K562 (cell line): Measurements from ENCODE around the gene ANKRD16. TPM values are rescaled to one million over a fixed set of nuclear protein-coding genes. Genes with fewer than 3 reads are reported as not detected.
A peak's percentile ranks its signal among the peaks of the same experiment; 100 is the strongest.

Experiments
- ADNP ChIP-seq: fragments of 200-800 bp; sonication (Bioruptor generic); IDR thresholded peaks from 2 replicates; pipeline ENCODE4 v1.6.1; 2016; ENCODE audit warnings: missing genetic modification characterization, missing compliant biosample characterization
- CBFA2T3 ChIP-seq: fragments of 450-650 bp; IDR thresholded peaks from 2 replicates; pipeline ENCODE4 v1.6.1; 2017
- CC2D1A ChIP-seq: fragments of 450-650 bp; IDR thresholded peaks from 2 replicates; pipeline ENCODE4 v1.6.1; 2017; ENCODE audit warnings: mild to moderate bottlenecking
- DPF2 ChIP-seq: fragments of 450-650 bp; IDR thresholded peaks from 2 replicates; pipeline ENCODE4 v1.6.1; 2016
- FOXA3 ChIP-seq, 2 experiments: fragments of 450-650 bp in 1 of 2; sonication (generic) in 1 of 2; formaldehyde crosslinking; IDR thresholded peaks in 1 of 2; conservative IDR thresholded peaks in 1 of 2; 2 replicates each; pipeline versions ENCODE4 v1.4.0 to v1.8.0; 2020 to 2022; ENCODE audit warnings: mild to moderate bottlenecking in 2 of 2, missing genetic modification reagents in 1 of 2
- FOXK1 ChIP-seq: sonication (generic); formaldehyde crosslinking; IDR thresholded peaks from 2 replicates; pipeline ENCODE4 v1.8.0; 2022; ENCODE audit warnings: missing genetic modification reagents, mild to moderate bottlenecking, borderline replicate concordance
- HDAC1 ChIP-seq, 2 experiments: fragments of 450-650 bp; IDR thresholded peaks; 2 replicates each; pipeline ENCODE4 v1.6.1; 2016 to 2017; ENCODE audit warnings: inconsistent platforms in 1 of 2, mild to moderate bottlenecking in 1 of 2, moderate library complexity in 1 of 2
- NBN ChIP-seq: fragments of 450-650 bp; IDR thresholded peaks from 2 replicates; pipeline ENCODE4 v1.6.1; 2016; ENCODE audit warnings: low read depth, mild to moderate bottlenecking
- SIN3A ChIP-seq, 2 experiments: fragments of 150-350 bp in 1 of 2; IDR thresholded peaks; 2 replicates each; pipeline ENCODE4 v1.6.1; 2011 to 2016; ENCODE audit warnings: borderline replicate concordance in 2 of 2, low read depth in 2 of 2, low read length in 2 of 2, mild to moderate bottlenecking in 2 of 2, moderate library complexity in 2 of 2; ENCODE audit not compliant: control insufficient read depth in 1 of 2
- SMARCE1 ChIP-seq: fragments of 450-650 bp; IDR thresholded peaks from 2 replicates; pipeline ENCODE4 v1.7.1; 2016; ENCODE audit warnings: mild to moderate bottlenecking
- ZEB2 ChIP-seq: fragments of 450-650 bp; IDR thresholded peaks from 2 replicates; pipeline ENCODE4 v1.6.1; 2016
- ZNF282 ChIP-seq: sonication (generic); formaldehyde crosslinking; IDR thresholded peaks from 2 replicates; pipeline ENCODE4 v1.8.1; 2023; ENCODE audit warnings: missing genetic modification reagents
- ZNF347 ChIP-seq: fragments of 450-650 bp; formaldehyde crosslinking; IDR thresholded peaks from 2 replicates; pipeline ENCODE4 v1.4.0; 2020; ENCODE audit warnings: low read depth, mild to moderate bottlenecking, moderate library complexity
- polyA plus RNA-seq, 8 experiments: library from polyadenylated mRNA; depleted of rRNA in 4 of 8; stranded (reverse) in 5 of 8; unstranded in 3 of 8; fragments of >200 nt; fragmentation: Nextera tagmentation in 2 of 8; fragmentation: Illumina TruSeq in 1 of 8; extraction: Ambion mirVana in 2 of 8; extraction: Trizol in 1 of 8; gene quantifications; 2 replicates each; pipeline versions ENCODE4 v1.2.1 to v1.2.3, GENCODE V29; 2011 to 2014; ENCODE audit warnings: inconsistent platforms in 1 of 8, missing spikeins in 1 of 8
- total RNA-seq, 7 experiments: library from RNA; depleted of rRNA in 6 of 7; stranded (reverse); fragments of >200 nt in 6 of 7; fragmentation: Illumina TruSeq in 2 of 7; extraction: Trizol in 2 of 7; gene quantifications; 2 replicates each; pipeline versions ENCODE4 v1.2.1 to v1.2.3, GENCODE V29; 2011 to 2021; ENCODE audit warnings: low replicate concordance in 1 of 7
- TF ChIP-seq, protein P1 (sequence below), 2 experiments: fragments of 450-650 bp; IDR thresholded peaks; 2 replicates each; pipeline ENCODE4 v1.6.1; 2016
- TF ChIP-seq, protein P2 (sequence below): fragments of 250-450 bp; sonication (Bioruptor Pico); IDR thresholded peaks from 2 replicates; pipeline ENCODE4 v1.4.0; 2020; ENCODE audit warnings: mild to moderate bottlenecking, moderate library complexity
- TF ChIP-seq, protein P3 (sequence below): sonication (generic); formaldehyde crosslinking; IDR thresholded peaks from 2 replicates; pipeline ENCODE4 v1.8.0; 2022; ENCODE audit warnings: mild to moderate bottlenecking, missing genetic modification reagents
- TF ChIP-seq, protein P4 (sequence below): fragments of 200-800 bp; sonication (Bioruptor generic); IDR thresholded peaks from 2 replicates; pipeline ENCODE4 v1.6.1; 2017; ENCODE audit warnings: missing genetic modification characterization, missing compliant biosample characterization

The ANKRD16 gene
- total and polyA plus RNA-seq, 9 of the 15 experiments (the other 6 are each of a cell fraction or from before 2014, with no cell fraction given), result 1.5 to 16.0 (median 9.5) TPM

DNA sequence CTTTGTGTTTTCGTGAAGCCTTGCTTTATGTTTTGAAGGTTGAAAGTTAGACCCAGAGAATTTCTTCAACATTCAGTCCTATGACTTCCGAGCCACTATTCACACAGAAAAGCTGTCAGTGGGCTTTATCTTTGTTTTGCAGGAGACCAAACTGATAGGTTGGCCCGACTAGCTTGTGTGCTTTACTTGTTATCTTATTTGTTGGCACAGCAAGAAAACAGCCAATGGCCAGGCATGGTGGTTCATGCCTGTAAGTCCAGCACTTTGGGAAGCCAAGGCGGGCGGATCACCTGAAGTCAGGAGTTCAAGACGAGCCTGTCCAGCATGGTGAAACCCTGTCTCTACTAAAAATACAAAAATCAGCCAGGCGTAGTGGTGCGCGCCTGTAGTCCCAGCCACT is 60.4 kb downstream of the ANKRD16 start (continued):
- TF ChIP-seq, protein P1, sequence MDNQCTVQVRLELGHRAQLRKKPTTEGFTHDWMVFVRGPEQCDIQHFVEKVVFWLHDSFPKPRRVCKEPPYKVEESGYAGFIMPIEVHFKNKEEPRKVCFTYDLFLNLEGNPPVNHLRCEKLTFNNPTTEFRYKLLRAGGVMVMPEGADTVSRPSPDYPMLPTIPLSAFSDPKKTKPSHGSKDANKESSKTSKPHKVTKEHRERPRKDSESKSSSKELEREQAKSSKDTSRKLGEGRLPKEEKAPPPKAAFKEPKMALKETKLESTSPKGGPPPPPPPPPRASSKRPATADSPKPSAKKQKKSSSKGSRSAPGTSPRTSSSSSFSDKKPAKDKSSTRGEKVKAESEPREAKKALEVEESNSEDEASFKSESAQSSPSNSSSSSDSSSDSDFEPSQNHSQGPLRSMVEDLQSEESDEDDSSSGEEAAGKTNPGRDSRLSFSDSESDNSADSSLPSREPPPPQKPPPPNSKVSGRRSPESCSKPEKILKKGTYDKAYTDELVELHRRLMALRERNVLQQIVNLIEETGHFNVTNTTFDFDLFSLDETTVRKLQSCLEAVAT (IDR thresholded peaks at IDR 0.05), result peak in 1 of 2 experiments; percentile 42; a peak in 1 of 4 replicates
- TF ChIP-seq NBN (0 out of 2 replicates have a peak, but pooled peaks have one; percentile 34), CBFA2T3 (peak; percentile 74), ZNF282 (CRISPR knock-in tag) (no peak), SIN3A (IDR thresholded peaks at IDR 0.05; ENCODE audit: borderline replicate concordance in 2 of 2, control insufficient read depth in 1 of 2, low read depth in 2 of 2, low read length in 2 of 2) (no peak), FOXK1 (CRISPR knock-in tag) (no peak), ADNP (tag) (peak; percentile 82; the same call in 1 of the 2 replicates), ZEB2 (0 out of 2 replicates have a peak, but pooled peaks have one; percentile 13), ZNF347 (CRISPR knock-in tag) (no peak), DPF2 (peak; percentile 81; the same call in 1 of the 2 replicates), FOXA3 (CRISPR knock-in tag; conservative IDR thresholded peaks at IDR 0.05 in 1 of 2, IDR thresholded peaks at IDR 0.05 in 1 of 2) (0 out of 4 replicates have a peak, but pooled peaks of 1 of the 2 experiments have one; percentile 31), CC2D1A (peak; percentile 46; the same call in 1 of the 2 replicates), HDAC1 (IDR thresholded peaks at IDR 0.05) (no peak), SMARCE1 (peak; percentile 22; the same call in 1 of the 2 replicates)
- TF ChIP-seq, protein P2, sequence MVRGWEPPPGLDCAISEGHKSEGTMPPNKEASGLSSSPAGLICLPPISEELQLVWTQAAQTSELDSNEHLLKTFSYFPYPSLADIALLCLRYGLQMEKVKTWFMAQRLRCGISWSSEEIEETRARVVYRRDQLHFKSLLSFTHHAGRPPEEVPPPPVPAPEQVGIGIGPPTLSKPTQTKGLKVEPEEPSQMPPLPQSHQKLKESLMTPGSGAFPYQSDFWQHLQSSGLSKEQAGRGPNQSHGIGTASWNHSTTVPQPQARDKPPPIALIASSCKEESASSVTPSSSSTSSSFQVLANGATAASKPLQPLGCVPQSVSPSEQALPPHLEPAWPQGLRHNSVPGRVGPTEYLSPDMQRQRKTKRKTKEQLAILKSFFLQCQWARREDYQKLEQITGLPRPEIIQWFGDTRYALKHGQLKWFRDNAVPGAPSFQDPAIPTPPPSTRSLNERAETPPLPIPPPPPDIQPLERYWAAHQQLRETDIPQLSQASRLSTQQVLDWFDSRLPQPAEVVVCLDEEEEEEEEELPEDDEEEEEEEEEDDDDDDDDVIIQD, result no peak
- TF ChIP-seq, protein P3, sequence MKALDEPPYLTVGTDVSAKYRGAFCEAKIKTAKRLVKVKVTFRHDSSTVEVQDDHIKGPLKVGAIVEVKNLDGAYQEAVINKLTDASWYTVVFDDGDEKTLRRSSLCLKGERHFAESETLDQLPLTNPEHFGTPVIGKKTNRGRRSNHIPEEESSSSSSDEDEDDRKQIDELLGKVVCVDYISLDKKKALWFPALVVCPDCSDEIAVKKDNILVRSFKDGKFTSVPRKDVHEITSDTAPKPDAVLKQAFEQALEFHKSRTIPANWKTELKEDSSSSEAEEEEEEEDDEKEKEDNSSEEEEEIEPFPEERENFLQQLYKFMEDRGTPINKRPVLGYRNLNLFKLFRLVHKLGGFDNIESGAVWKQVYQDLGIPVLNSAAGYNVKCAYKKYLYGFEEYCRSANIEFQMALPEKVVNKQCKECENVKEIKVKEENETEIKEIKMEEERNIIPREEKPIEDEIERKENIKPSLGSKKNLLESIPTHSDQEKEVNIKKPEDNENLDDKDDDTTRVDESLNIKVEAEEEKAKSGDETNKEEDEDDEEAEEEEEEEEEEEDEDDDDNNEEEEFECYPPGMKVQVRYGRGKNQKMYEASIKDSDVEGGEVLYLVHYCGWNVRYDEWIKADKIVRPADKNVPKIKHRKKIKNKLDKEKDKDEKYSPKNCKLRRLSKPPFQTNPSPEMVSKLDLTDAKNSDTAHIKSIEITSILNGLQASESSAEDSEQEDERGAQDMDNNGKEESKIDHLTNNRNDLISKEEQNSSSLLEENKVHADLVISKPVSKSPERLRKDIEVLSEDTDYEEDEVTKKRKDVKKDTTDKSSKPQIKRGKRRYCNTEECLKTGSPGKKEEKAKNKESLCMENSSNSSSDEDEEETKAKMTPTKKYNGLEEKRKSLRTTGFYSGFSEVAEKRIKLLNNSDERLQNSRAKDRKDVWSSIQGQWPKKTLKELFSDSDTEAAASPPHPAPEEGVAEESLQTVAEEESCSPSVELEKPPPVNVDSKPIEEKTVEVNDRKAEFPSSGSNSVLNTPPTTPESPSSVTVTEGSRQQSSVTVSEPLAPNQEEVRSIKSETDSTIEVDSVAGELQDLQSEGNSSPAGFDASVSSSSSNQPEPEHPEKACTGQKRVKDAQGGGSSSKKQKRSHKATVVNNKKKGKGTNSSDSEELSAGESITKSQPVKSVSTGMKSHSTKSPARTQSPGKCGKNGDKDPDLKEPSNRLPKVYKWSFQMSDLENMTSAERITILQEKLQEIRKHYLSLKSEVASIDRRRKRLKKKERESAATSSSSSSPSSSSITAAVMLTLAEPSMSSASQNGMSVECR (CRISPR knock-in tag), result no peak
- TF ChIP-seq, protein P4, sequence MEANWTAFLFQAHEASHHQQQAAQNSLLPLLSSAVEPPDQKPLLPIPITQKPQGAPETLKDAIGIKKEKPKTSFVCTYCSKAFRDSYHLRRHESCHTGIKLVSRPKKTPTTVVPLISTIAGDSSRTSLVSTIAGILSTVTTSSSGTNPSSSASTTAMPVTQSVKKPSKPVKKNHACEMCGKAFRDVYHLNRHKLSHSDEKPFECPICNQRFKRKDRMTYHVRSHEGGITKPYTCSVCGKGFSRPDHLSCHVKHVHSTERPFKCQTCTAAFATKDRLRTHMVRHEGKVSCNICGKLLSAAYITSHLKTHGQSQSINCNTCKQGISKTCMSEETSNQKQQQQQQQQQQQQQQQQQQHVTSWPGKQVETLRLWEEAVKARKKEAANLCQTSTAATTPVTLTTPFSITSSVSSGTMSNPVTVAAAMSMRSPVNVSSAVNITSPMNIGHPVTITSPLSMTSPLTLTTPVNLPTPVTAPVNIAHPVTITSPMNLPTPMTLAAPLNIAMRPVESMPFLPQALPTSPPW, result 0 out of 2 replicates have a peak, but pooled peaks have one; percentile 22
